Head of caudate nucleus (tissue), 42 donors: ENCODE data around the gene ZNF146.
"Not testable (repeated sequence)": the region's sequence is repeated elsewhere in the genome, so short reads cannot be mapped to it uniquely, and the experiment has no call there.

Experiments
- DNase-seq, 42 donors: peaks; one replicate each; pipeline versions ENCODE4 v3.0.0 to v3.0.0-alpha.2; 2020 to 2021; ENCODE audit warnings: mixed read lengths in 7 of 42
- intact Hi-C: fragments of 100-400 bp; cut with DNase I; formaldehyde crosslinking; loops from one replicate; pipeline ENCODE4 v1.15.0; 2022

Gene ZNF146

DNA sequence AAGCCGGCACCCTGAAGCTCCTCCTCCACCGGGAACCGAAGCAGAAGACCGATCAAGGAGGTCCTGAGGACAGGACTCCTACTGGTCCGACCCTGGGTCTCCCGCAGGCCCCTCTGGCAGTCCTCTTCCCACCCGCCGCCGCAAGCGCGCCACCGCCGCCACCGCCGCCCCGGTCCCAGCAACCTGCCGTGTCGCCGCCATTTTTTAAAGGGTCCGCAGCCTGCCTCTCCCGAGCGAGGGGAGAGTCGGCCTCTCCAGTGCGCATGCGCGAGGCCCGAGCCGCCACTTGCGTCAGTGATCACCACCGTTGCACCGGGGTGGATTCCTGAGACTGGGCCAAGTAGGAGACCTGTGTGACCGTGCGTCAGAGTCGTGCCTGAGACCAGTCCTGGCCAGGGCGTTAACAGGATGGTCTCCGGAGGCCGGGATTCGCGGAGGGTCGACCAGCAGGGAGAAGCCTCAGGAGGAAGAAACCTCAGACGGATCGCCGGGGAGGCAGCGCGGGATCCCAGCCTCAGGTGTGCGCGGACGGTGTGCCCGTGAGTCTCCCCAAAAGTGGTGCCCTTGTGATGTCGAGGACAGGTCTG is 51.6 kb downstream of the ZNF146 start:
- intact Hi-C loops, result no loop called here
- peak in 6 of 42 donors; percentile 4 to 29 (median 17) for DNase-seq

DNA sequence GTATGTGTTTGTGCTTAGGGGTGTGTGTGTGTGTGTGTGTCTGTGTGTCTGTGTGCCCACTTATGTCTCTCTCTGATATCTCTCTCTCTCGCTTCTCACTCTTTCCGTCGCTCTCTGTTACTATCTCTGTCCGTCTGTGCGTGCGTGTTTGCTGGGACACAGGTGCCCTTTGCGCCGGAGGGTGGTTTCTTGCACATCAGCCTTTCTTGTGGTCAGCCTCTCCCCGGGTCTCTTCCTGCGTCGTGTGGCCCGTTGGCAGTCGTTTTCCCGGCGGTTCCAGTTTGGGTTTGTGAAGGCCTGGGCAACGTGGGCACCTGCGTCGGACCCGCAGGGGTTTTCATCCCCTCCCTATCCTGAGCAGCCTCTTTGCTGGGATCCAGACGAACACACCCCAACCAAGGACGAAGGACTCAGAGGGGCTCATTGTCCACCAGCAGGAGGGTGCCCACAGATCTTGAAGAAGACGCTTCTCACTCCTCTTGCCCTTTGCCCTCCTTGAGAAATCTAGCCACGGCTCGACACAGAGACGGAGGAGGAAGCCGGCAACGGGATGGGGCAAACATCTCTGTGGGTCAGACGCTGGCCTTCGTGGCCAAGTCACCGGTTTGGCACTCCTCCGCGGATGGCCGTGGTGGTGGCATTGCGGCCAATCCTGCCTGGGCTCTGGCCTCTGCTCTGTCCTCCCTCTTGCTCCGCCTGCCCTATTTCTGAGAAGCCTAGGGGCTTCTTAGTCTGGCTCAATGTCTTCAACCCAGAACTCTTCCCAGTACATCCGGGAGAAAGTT is 52.3 kb downstream of the ZNF146 start:
- intact Hi-C loops, result no loop called here
- DNase-seq, result peak in 3 of 42 donors; percentile 2 to 5 (median 3)

DNA sequence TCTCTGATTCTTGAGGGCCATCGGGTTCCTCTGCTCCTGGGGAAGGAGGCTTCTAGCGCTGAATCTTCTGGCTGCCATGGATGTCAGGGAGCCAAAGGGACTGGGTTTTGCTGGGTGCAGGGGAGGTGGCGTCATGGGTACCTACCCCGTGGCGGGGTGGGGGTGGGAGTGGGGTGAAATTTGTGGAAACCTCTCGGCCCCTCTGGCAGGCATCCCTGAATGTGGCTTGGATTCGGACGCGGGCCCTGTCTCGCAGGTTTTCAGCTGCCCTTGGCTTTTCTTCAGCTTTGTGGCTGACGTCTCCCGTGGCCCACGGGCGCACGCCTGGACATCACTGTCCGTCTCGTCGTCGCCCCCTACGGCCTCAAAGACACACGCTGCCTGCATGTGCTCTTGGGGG is 53.2 kb downstream of the ZNF146 start:
- peak in 2 of 42 donors; percentile 0 to 8 for DNase-seq
- intact Hi-C loops, result not testable (repeated sequence)

DNA sequence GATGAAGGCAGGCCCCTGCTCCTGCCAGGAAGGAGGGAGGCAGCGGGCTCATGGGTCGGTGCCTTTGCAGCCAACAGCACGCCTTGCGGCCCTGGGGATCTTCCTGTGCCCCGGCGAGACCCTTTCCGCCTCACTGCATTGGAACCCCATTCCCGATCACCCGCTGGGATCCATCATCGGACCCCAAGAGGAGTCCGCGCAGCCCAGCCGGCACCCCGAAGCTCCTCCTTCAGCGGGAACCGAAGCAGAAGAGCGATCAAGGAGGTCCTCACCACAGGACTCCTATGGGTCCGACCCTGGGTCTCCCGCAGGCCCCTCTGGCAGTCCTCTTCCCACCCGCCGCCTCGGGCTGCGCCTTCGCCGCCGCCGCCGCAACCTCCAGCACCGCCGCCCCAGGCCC is 53.7 kb downstream of the ZNF146 start:
- intact Hi-C loops, result not testable (repeated sequence)

DNA sequence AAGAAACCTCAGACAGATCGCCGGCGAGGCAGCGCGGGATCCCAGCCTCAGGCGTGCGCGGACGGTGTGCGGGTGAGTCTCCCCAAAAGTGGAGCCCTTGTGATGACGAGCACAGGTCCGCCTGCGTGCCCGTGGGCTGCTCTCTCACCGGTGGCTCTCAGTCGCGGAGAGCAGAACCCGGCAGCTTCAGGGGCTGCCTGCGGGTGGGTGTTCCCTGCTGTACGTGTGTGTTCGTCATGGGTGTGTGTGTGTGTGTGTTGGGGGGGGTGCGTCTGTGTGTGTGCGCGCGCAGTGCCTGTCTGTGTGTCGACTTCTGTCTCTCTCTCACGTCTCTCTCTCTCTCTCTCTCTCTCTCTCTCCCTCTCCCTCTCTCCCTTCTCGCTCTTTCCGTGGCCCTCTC is 54.4 kb downstream of the ZNF146 start:
- intact Hi-C loops, DNase-seq: not testable (repeated sequence)

More for the DNA sequence above, 53.7 kb downstream of the ZNF146 start:
- peak in 3 of 42 donors; percentile 3 to 51 (median 19) for DNase-seq
